GM12874 (cell line): ENCODE measurements around the gene SCARF1.

Experiments
- CTCF ChIP-seq: IDR thresholded peaks from 2 replicates; pipeline ENCODE4 v1.5.1; 2011; ENCODE audit warnings: low read depth, mild to moderate bottlenecking, control low read depth, low read length, moderate library complexity; ENCODE audit not compliant: insufficient read depth

Gene SCARF1

DNA sequence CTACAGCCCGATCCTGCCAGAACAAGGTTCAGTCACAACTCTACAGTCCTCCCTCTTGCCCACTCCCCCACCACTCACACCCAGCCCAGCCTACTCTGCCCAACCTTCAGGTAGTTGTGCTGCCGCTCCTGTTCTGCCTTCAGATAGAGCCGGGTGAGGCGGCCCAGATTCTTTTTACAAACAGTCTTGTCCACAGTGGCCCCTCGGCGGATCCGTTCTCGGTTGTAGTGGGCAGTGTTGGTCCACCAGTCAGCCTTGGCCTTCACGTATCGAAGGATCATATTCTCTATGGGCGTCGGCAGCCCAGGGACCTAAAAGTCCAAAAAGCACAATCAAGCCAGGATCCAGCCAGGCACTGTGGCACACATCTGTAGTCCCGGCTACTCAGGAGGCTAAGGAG lies 30.9 kb upstream of the SCARF1 start:
- TF ChIP-seq CTCF: no peak

DNA sequence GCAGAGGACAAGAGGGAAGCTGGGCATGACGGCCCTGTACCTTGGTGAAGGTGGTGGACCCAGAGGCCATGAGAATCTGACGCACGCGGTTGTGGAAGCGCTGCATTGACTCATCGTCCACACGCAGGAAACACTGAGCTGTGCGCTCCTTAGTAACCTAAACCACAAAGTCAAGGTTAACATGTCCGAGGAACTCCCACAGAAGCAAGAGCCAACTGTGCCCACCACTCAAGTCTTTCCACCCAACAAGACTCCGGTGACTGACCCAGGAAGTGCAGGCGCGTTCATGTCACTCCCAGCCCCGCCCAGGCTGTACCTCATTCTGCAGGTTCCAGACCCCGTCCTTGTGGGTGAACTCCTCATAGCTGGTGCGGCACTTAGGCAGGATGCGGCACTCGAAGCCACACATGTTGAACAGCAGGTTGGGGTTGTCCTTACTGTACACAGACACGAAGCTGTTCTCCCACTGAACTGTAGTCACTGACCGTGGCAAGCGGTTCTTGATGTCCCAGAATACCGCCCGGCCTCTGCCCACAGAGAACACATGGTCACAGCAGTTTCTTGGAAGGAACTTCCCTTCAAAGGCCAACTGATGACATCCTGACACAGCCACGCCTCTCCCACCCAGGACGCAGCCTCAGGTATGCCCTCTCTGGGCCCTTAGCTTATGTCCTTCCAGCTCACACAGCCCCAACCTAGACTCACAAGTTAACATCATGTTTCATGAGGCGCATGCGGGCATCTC lies 27.7 kb upstream of the SCARF1 start:
- TF ChIP-seq CTCF: no peak

DNA sequence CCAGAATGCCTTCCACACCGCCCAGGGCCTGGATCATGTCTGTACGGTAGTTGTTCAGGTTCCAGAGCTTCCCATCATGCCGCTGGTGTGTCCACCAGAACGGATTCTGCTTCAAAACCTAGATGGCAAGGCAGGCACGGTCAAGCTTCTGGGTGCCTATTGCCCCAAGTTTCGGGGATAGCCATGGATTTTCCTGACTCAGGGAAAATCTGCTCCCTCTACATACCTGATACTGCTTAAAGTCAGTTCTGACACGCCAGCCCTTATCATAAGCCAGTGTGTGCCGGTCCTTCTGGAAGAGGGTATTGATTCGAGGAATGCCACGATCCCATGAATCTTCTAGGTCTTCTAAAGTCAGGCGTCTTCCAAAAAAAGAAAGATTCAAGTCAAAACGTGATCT lies 15.5 kb upstream of the SCARF1 start:
- TF ChIP-seq CTCF: no peak

- no peak for TF ChIP-seq CTCF
Observed at GRCh38 chr17:1658100-1658499, 12.6 kb upstream of the SCARF1 start.

GRCh38 chr17:1653735-1654134 lies 8.2 kb upstream of the SCARF1 start:
- no peak for TF ChIP-seq CTCF

DNA sequence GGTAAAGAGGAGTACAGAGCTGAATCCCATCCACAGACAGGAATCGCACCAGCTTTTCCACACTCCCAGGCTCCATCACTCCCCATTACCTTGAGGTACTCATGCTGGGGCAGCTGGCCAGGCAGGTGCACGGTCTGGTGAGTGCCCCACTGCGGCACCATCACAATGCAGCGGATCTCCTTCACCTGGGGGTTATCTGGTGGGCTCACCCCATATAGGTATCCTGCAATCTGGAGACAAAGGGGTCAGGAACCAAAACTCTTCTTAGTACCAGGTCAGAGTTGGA lies 6.0 kb upstream of the SCARF1 start:
- TF ChIP-seq CTCF: no peak

DNA sequence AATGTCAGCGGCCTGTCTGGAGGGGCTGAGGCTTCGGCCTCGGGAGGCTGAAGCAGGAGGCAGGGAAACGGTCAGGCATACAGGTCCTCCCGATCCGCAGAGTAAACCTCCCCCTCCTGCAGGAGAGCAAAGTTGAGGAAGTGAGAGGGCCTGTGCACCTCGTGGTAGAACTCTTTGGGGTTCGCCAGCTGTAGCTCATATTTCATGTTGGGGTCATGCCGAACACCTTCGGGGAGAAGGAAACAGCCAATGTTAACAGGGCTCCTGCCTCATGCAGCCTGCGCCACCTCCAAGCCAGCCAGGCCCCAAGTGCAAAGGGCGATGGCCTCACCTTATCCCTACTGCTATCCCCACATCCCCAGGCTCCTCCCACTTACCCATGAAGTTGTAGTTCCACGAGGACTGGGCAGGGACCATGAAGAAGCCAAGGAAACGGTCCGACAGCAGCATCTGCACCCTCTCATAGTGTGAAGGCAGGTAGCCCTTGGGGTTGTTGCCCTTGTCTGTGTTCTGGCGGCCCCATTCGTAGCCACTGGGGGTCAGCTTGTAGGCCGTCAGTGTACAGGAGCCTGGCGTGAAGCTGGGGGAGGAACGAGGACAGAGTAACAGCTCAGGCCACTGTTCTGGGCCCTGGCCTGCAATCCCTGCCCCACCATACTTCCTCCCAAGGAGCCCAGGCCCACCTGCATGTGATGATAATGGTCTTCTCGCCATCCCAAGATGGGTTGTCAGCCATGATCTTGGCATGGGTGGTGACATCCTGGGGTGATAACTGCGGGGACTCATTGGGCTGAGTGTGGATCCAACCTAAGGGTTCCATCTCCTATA lies 5.4 kb upstream of the SCARF1 start:
- no peak for TF ChIP-seq CTCF
